Vagina (tissue), 2 donors: ENCODE measurements around the gene PITHD1.

Experiments
- CTCF ChIP-seq, 3 experiments: fragments of 450-650 bp in 2 of 3; fragments of 200-600 bp in 1 of 3; sonication (generic) in 1 of 3; IDR thresholded peaks; one replicate each; pipeline ENCODE4 v1.5.1; 2017 to 2019; ENCODE audit warnings: antibody characterized with exemption in 3 of 3, mild to moderate bottlenecking in 2 of 3, moderate library complexity in 2 of 3
- POLR2A ChIP-seq, 2 donors: fragments of 450-650 bp; IDR thresholded peaks; one replicate each; pipeline ENCODE4 v1.6.1; 2017; ENCODE audit warnings: antibody characterized with exemption in 2 of 2, mild to moderate bottlenecking in 2 of 2, moderate library complexity in 2 of 2
- POLR2AphosphoS5 ChIP-seq, 2 donors: sonication (generic); formaldehyde crosslinking; IDR thresholded peaks; one replicate each; pipeline ENCODE4 v1.9.0; 2017; ENCODE audit warnings: antibody characterized with exemption in 2 of 2, mild to moderate bottlenecking in 2 of 2, low read depth in 1 of 2; ENCODE audit not compliant: insufficient read depth in 1 of 2

- TF ChIP-seq CTCF (IDR thresholded peaks at IDR 0.05) (no peak), POLR2A (IDR thresholded peaks at IDR 0.05) (no peak), POLR2AphosphoS5 (IDR thresholded peaks at IDR 0.05; ENCODE audit: insufficient read depth in 1 of 2, low read depth in 1 of 2) (no peak)
Measured at GRCh38 chr1:23801876-23802275, 23.7 kb downstream of the PITHD1 start.
